ENCODE measurements around the gene KDM6A.

GRCh38 chrX:45138525-45138924 is 265.5 kb downstream of the KDM6A start:
- no peak for TF ChIP-seq SIN3A (IDR thresholded peaks at IDR 0.05; ENCODE audit: borderline replicate concordance in 2 of 2, control insufficient read depth in 1 of 2, low read depth in 2 of 2, low read length in 2 of 2)
- no peak for TF ChIP-seq CREB1 (IDR thresholded peaks at IDR 0.05)
- no peak for TF ChIP-seq CREB1 (CRISPR knock-in tag; IDR thresholded peaks at IDR 0.05)
- no peak for TF ChIP-seq ATF3 (IDR thresholded peaks at IDR 0.05)
- TF ChIP-seq ATF3 (CRISPR knock-in tag; conservative IDR thresholded peaks at IDR 0.05): no peak
- TF ChIP-seq CTCF (IDR thresholded peaks at IDR 0.05 in 2 of 3, conservative IDR thresholded peaks at IDR 0.05 in 1 of 3; ENCODE audit: insufficient read depth in 2 of 3, low read depth in 1 of 3, low read length in 3 of 3): no peak
- TF ChIP-seq POLR2AphosphoS5 (IDR thresholded peaks at IDR 0.05; ENCODE audit: control insufficient read depth, insufficient read depth, low read depth, low read length): no peak
- TF ChIP-seq ATF2 (CRISPR knock-in tag; IDR thresholded peaks at IDR 0.05): no peak
- TF ChIP-seq TCF3 (CRISPR knock-in tag; IDR thresholded peaks at IDR 0.05): no peak
